ENCODE results near the gene ZDHHC5.
A peak's percentile ranks its signal among the peaks of the same experiment; 100 is the strongest.

ZDHHC5 gene

DNA sequence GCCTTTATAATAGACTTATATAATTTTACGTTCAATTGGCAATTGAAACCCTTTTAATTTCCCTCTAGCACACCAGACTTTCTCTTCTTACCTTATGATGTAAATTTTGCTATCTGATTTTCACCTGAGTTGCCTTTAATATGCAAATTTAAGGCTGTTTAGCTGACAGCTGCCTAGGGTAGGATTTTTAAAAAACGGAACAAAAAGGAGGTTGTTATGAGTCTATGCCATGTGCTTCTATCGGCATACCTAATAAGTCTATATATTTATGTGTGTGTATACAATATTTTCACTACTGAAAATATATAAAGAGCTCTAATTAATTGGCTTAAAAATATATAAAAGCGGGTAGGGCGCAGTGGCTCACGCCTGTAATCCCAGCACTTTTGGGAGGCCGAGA lies 61.6 kb downstream of the ZDHHC5 start:
- Histone ChIP-seq H3K14ac (ENCODE audit: low read length in 2 of 2) (no peak overlapping the region), H2BK15ac (ENCODE audit: low read depth, poor library complexity, severe bottlenecking) (no peak overlapping the region), H3K23ac (ENCODE audit: low read length in 2 of 2) (no peak overlapping the region), H2BK5ac (ENCODE audit: low read depth, low read length, poor library complexity, severe bottlenecking) (no peak overlapping the region), H3K79me1 (replicated peaks; ENCODE audit: low read length, poor library complexity, severe bottlenecking) (peaks cover 16% of the 10 kb centered on the region), H4K91ac (ENCODE audit: low read length) (no peak overlapping the region), H3K27me3 (ENCODE audit: control insufficient read depth in 1 of 2, insufficient read depth in 1 of 2, low read length in 2 of 2) (no peaks in the 10 kb centered on the region), H2AK5ac (ENCODE audit: low read length, severe bottlenecking) (no peak overlapping the region), H3K27ac (ENCODE audit: low read length, poor library complexity, severe bottlenecking) (no peak overlapping the region), H3K4ac (ENCODE audit: low read depth in 1 of 2, low read length in 2 of 2) (no peak overlapping the region), H2BK12ac (ENCODE audit: low read length in 2 of 2) (no peak overlapping the region), H3K9ac (ENCODE audit: low read length) (no peak overlapping the region), H3K4me2 (ENCODE audit: low read length, poor library complexity, severe bottlenecking) (no peak overlapping the region), H2BK120ac (ENCODE audit: low read depth, low read length) (no peak overlapping the region), H3K4me3 (ENCODE audit: insufficient read depth in 1 of 2, low read depth in 1 of 2, low read length in 2 of 2) (no peak overlapping the region), H3K4me1 (ENCODE audit: control insufficient read depth, insufficient read depth, low read depth, low read length) (no peaks in the 10 kb centered on the region), H3K36me3 (ENCODE audit: control insufficient read depth in 1 of 2, insufficient read depth in 2 of 2, low read depth in 1 of 2, low read length in 2 of 2) (peaks cover 0 to 3% of the 10 kb centered on the region in 2 experiments), H4K8ac (ENCODE audit: low read length) (no peak overlapping the region), H3K9me3 (ENCODE audit: control insufficient read depth, low read length) (no peaks in the 10 kb centered on the region), H3K18ac (ENCODE audit: low read depth in 1 of 2, low read length in 2 of 2) (no peak overlapping the region), H2AFZ (ENCODE audit: low read depth, low read length) (no peak overlapping the region)
- 98% methylated on average over 4 of the region's 7 CpGs for WGBS
- DNase-seq = no peak

DNA sequence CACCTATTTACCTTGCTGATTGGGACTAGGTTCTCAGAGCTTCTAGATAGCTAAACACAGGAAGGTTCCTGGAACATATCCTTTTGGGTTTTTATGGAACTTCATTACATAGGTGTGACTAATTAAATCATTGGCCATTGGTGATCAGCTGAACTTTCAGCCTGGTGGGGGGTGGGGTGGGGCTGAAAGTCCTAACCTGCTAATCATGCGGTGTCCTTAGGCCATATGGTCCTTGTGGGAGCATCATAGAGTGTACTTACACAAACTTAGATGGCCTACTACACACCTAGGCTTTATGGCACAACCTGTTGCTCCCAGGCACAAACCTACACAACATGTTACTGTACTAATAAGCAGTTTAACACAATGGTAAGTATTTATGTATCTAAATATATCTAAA lies 64.7 kb downstream of the ZDHHC5 start:
- Histone ChIP-seq H3K27me3 (ENCODE audit: control insufficient read depth in 1 of 2, insufficient read depth in 1 of 2, low read length in 2 of 2) (no peaks in the 10 kb centered on the region), H3K36me3 (ENCODE audit: control insufficient read depth in 1 of 2, insufficient read depth in 2 of 2, low read depth in 1 of 2, low read length in 2 of 2) (peaks cover 0 to 9% of the 10 kb centered on the region in 2 experiments), H2BK120ac (ENCODE audit: low read depth, low read length) (no peak overlapping the region), H3K79me1 (replicated peaks; ENCODE audit: low read length, poor library complexity, severe bottlenecking) (peaks cover 21% of the 10 kb centered on the region), H3K14ac (ENCODE audit: low read length in 2 of 2) (no peak overlapping the region), H4K91ac (ENCODE audit: low read length) (no peak overlapping the region), H3K4me1 (ENCODE audit: control insufficient read depth, insufficient read depth, low read depth, low read length) (no peaks in the 10 kb centered on the region), H3K27ac (ENCODE audit: low read length, poor library complexity, severe bottlenecking) (no peak overlapping the region), H3K9me3 (ENCODE audit: control insufficient read depth, low read length) (no peaks in the 10 kb centered on the region), H2BK15ac (ENCODE audit: low read depth, poor library complexity, severe bottlenecking) (no peak overlapping the region), H3K9ac (ENCODE audit: low read length) (no peak overlapping the region), H3K4ac (ENCODE audit: low read depth in 1 of 2, low read length in 2 of 2) (no peak overlapping the region), H3K23ac (ENCODE audit: low read length in 2 of 2) (no peak overlapping the region), H3K4me3 (ENCODE audit: insufficient read depth in 1 of 2, low read depth in 1 of 2, low read length in 2 of 2) (no peak overlapping the region), H2BK5ac (ENCODE audit: low read depth, low read length, poor library complexity, severe bottlenecking) (no peak overlapping the region), H2AK5ac (ENCODE audit: low read length, severe bottlenecking) (no peak overlapping the region), H4K8ac (ENCODE audit: low read length) (no peak overlapping the region), H3K18ac (ENCODE audit: low read depth in 1 of 2, low read length in 2 of 2) (no peak overlapping the region), H2BK12ac (ENCODE audit: low read length in 2 of 2) (no peak overlapping the region), H2AFZ (ENCODE audit: low read depth, low read length) (no peak overlapping the region), H3K4me2 (ENCODE audit: low read length, poor library complexity, severe bottlenecking) (no peak overlapping the region)
- no CpG with 5 or more reads among the region's 1 CpG for WGBS
- no peak for DNase-seq

GRCh38 chr11:57735619-57736298 lies 67.8 kb downstream of the ZDHHC5 start:
- H2BK12ac ChIP-seq (ENCODE audit: low read length in 2 of 2) = no peak overlapping the region
- H2BK120ac ChIP-seq (ENCODE audit: low read depth, low read length) = no peak overlapping the region
- H3K4me1 ChIP-seq (ENCODE audit: control insufficient read depth, insufficient read depth, low read depth, low read length) = no peaks in the 10 kb centered on the region
- no peak overlapping the region for H3K4me3 ChIP-seq (ENCODE audit: insufficient read depth in 1 of 2, low read depth in 1 of 2, low read length in 2 of 2)
- H3K14ac ChIP-seq (ENCODE audit: low read length in 2 of 2) = no peak overlapping the region
- DNase-seq = no peak
- no peak overlapping the region for H3K18ac ChIP-seq (ENCODE audit: low read depth in 1 of 2, low read length in 2 of 2)
- H3K79me1 ChIP-seq (replicated peaks; ENCODE audit: low read length, poor library complexity, severe bottlenecking) = peaks cover 22% of the 10 kb centered on the region
- H3K36me3 ChIP-seq (ENCODE audit: control insufficient read depth in 1 of 2, insufficient read depth in 2 of 2, low read depth in 1 of 2, low read length in 2 of 2) = peaks cover 10 to 36% of the 10 kb centered on the region in 2 experiments
- H3K9me3 ChIP-seq (ENCODE audit: control insufficient read depth, low read length) = no peaks in the 10 kb centered on the region
- H3K9ac ChIP-seq (ENCODE audit: low read length) = no peak overlapping the region
- no peak overlapping the region for H3K4ac ChIP-seq (ENCODE audit: low read depth in 1 of 2, low read length in 2 of 2)
- no peak overlapping the region for H2BK15ac ChIP-seq (ENCODE audit: low read depth, poor library complexity, severe bottlenecking)
- no peak overlapping the region for H4K91ac ChIP-seq (ENCODE audit: low read length)
- 85% methylated on average over 3 of the region's 3 CpGs for WGBS
- no peak overlapping the region for H4K8ac ChIP-seq (ENCODE audit: low read length)
- no peaks in the 10 kb centered on the region for H3K27me3 ChIP-seq (ENCODE audit: control insufficient read depth in 1 of 2, insufficient read depth in 1 of 2, low read length in 2 of 2)
- no peak overlapping the region for H2AK5ac ChIP-seq (ENCODE audit: low read length, severe bottlenecking)
- H2BK5ac ChIP-seq (ENCODE audit: low read depth, low read length, poor library complexity, severe bottlenecking) = no peak overlapping the region
- no peak overlapping the region for H3K27ac ChIP-seq (ENCODE audit: low read length, poor library complexity, severe bottlenecking)
- H3K4me2 ChIP-seq (ENCODE audit: low read length, poor library complexity, severe bottlenecking) = no peak overlapping the region
- H2AFZ ChIP-seq (ENCODE audit: low read depth, low read length) = no peak overlapping the region
- H3K23ac ChIP-seq (ENCODE audit: low read length in 2 of 2) = no peak overlapping the region

- H3K27me3 ChIP-seq (ENCODE audit: control insufficient read depth in 1 of 2, insufficient read depth in 1 of 2, low read length in 2 of 2) = no peaks in the 10 kb centered on the region
- peak within 1 kb of the TSS; percentile 88 for H4K91ac ChIP-seq (ENCODE audit: low read length)
- H3K14ac ChIP-seq (ENCODE audit: low read length in 2 of 2) = peak within 1 kb of the TSS in 1 of 2 experiments; percentile 89
- peak within 1 kb of the TSS; percentile 92 for H4K8ac ChIP-seq (ENCODE audit: low read length)
- peak within 1 kb of the TSS; percentile 95 to 99 for H3K4me3 ChIP-seq (ENCODE audit: insufficient read depth in 1 of 2, low read depth in 1 of 2, low read length in 2 of 2)
- H2BK12ac ChIP-seq (ENCODE audit: low read length in 2 of 2) = peak within 1 kb of the TSS in 1 of 2 experiments; percentile 32
- H3K4me2 ChIP-seq (ENCODE audit: low read length, poor library complexity, severe bottlenecking) = peak within 1 kb of the TSS; percentile 85
- H3K9ac ChIP-seq (ENCODE audit: low read length) = peak within 1 kb of the TSS; percentile 99
- under 1% methylated on average over 68 of the region's 75 CpGs for WGBS
- peak within 1 kb of the TSS; percentile 87 for H3K27ac ChIP-seq (ENCODE audit: low read length, poor library complexity, severe bottlenecking)
- peak within 1 kb of the TSS; percentile 84 for H2AFZ ChIP-seq (ENCODE audit: low read depth, low read length)
- peak; percentile 97 for DNase-seq
- H3K23ac ChIP-seq (ENCODE audit: low read length in 2 of 2) = peak within 1 kb of the TSS in 1 of 2 experiments; percentile 61
- H3K18ac ChIP-seq (ENCODE audit: low read depth in 1 of 2, low read length in 2 of 2) = peak within 1 kb of the TSS; percentile 89 to 90
- peak within 1 kb of the TSS; percentile 53 for H2BK5ac ChIP-seq (ENCODE audit: low read depth, low read length, poor library complexity, severe bottlenecking)
- peak within 1 kb of the TSS; percentile 45 for H2BK120ac ChIP-seq (ENCODE audit: low read depth, low read length)
- no peaks in the 10 kb centered on the region for H3K9me3 ChIP-seq (ENCODE audit: control insufficient read depth, low read length)
- peak within 1 kb of the TSS; percentile 58 for H2BK15ac ChIP-seq (ENCODE audit: low read depth, poor library complexity, severe bottlenecking)
- H3K36me3 ChIP-seq (ENCODE audit: control insufficient read depth in 1 of 2, insufficient read depth in 2 of 2, low read depth in 1 of 2, low read length in 2 of 2) = peaks cover 36 to 71% of the 10 kb centered on the region in 2 experiments
- H3K4me1 ChIP-seq (ENCODE audit: control insufficient read depth, insufficient read depth, low read depth, low read length) = no peaks in the 10 kb centered on the region
- H3K79me1 ChIP-seq (replicated peaks; ENCODE audit: low read length, poor library complexity, severe bottlenecking) = peaks cover 33% of the 10 kb centered on the region
- peak within 1 kb of the TSS; percentile 76 to 95 for H3K4ac ChIP-seq (ENCODE audit: low read depth in 1 of 2, low read length in 2 of 2)
- peak within 1 kb of the TSS; percentile 5 for H2AK5ac ChIP-seq (ENCODE audit: low read length, severe bottlenecking)
These were observed 73.5 kb downstream of the ZDHHC5 start, which contains the start of gene SELENOH for GRCh38 chr11:57741132-57742086. SELENOH (plus strand) TSS chr11:57741491; CDS start chr11:57741596, 105 bp downstream.
